T-helper 2 cell treated with Interferon-gamma antibody and Interleukin-4, amounts not matched to agents 100 ng/mL and 5 ng/mL, for 36 hours (primary cell): Measurements from ENCODE around the gene CAMK2G. TPM values are rescaled to one million over a fixed set of nuclear protein-coding genes. Genes with fewer than 3 reads are reported as not detected.
"Not testable (repeated sequence)": the region's sequence is repeated elsewhere in the genome, so short reads cannot be mapped to it uniquely, and the experiment has no call there.

Experiments used
- intact Hi-C: fragments of 100-400 bp; cut with micrococcal nuclease; formaldehyde crosslinking; loops from one replicate; pipeline ENCODE4 v1.15.1; 2023
- total RNA-seq: library from RNA; stranded (reverse); gene quantifications from 2 replicates; pipeline ENCODE4 v1.2.3, GENCODE V29; 2022

CAMK2G gene
- total RNA-seq, 1 donor from 2014 or later: 52.5 TPM

DNA sequence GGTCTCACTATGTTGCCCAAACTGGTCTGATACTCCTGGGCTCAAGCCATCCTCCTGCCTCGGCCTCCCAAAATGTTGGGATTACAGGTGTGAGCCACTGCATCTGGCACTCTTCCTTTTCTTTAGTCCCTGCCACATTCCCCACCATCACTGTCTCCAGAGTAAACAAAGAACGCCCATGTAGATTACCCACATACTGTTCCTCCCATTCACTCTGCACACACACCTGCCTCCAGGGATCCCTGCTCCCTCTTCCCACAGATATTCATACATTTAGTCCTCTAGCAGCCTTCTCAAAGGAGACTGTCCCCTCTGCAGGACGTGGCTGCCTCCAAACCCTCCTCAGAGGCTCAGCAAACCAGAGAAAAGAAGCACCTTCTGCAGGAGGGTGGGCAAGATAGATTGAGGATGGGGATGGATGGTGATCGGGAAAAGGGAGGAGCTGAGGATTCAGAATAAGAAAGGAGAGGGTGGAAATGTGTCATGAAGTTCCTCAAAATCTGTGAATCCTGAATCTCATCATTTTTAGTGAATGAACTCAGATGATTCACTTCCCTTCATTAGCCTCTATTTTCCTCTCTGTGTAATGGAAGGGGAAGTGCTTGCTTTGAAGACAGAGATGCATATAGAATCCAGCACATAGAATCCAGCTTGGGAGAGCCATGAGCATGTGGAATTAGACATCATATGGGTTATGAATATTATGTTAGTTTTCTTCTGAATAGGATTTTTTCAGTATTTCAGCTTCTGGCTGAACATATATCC, 31.1 kb upstream of the CAMK2G start:
- intact Hi-C loops: no loop called here

DNA sequence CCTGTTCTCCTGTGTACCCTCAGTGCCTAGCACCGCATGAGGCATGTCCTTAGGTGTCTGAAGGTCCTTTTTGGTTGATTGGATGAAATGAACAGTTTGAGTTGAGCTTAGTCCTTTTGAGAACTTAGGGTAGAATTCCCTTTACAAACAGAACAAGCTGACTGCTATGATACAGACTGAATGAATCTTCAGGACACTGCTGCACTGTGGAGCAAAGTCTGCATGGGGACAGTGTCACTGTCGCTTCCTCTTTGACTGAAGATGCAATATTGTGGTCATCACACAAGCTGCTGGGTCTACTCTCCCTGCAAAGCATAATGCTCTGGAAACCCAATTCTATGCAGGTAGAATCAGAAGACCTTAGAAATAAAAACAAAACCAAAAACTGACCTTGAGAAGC, 28.0 kb upstream of the CAMK2G start:
- intact Hi-C loops: no loop called here

DNA sequence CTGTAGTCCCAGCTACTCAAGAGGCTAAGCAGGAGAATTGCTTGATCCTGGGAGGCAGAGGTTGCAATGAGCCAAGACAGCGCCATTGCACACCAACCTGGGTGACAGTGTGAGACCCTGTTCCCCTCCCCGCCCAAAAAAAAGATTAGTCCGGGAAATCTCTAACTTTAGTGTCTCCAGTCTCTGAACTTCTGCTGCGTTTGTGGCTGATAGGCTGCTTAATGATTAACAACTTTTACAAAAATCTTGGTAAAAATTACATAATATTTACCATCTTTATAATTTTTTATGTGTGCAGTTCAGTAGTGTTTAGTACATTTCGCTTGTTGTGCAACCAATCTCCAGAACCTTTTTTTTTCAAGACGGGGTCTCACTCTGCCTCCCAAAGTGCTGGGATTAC, 26.9 kb upstream of the CAMK2G start:
- intact Hi-C loops: no loop called here

DNA sequence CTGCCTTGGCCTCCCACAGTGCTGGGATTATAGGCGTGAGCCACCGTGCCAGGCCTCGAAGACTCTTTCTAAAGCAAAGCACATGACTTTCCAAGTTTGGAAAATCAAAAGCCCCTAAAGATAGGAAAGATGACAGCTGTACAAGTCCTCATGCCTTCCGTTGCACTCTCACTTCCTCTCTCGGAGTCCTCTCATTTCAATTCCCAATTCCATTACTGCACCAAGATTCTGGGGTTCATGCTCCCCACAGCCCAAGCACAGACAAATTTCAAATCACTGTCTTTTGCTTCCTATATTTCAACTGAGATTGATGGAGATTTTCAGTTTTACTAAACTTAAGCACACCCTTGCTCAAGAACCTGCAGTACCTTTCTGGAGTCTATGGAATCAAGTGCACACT, 25.7 kb upstream of the CAMK2G start:
- intact Hi-C loops: no loop called here

DNA sequence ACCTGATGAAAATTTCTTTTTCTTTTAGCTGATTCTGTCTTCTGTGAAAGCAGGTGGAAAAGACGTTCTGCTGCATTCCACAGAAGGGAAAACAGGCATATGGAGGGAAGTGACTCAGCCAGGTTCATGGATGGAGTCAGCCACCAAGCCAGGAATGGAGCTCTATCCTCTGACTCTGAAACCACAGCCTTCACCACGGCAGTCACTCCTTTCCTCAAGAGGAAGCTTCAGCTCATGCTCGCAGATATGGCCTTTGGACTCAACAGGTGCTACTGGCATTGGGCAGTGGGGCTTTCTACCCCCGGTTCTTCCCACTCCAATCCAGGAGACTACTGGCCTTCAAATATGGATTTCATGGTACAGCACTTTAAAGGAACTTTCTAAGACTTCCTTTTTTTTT, 25.1 kb upstream of the CAMK2G start:
- intact Hi-C loops: no loop called here

DNA sequence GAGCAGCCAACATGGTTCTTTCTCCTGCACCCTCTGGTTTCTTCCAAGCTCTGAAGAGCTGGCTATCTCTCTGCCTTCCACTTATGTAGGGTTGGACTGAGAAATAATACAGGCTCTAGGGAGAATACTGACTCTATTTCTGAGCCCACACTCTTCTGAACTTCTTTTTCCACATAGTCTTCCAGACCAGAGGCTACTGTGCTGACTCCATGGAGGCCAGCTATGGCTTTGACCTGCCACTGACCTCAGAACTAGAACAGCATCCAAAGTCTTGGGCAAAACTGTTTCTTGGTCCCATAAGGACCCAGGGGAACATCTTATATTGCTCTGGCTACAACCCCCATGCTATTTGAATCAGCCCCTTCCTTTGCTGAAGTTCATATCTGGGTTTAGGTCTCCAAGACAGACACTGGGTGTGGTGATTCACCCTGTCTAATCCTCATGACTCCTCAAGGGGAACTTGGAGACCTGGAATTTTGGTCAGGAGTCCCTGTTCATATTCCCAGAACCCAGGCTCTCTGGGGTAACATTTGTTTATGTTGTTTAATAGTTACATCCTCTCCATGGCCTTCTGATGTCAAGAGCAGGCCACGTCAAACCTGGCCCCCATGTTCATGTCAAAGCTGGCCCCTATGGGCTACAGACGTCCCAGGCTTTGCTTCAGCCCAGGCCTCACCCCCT, 24.5 kb upstream of the CAMK2G start:
- intact Hi-C loops: no loop called here

DNA sequence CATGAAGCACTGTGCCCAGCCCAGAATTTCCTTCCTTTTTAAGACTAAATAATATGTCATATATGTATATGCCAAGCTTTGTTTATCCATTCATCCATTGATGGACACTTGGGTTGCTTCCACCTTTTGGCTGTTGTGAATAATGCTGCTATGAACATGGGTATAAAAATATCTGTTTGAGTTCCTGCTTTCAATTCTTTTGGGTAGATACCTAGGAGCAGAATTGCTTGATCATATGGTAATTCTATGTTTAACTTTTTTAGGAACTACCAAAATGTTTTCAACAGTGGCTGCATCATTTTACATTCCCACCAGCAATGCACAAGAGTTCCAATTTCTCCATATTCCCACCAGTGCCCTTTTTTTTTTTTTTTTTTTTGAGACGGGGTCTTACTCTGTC, 23.3 kb upstream of the CAMK2G start:
- intact Hi-C loops: no loop called here

DNA sequence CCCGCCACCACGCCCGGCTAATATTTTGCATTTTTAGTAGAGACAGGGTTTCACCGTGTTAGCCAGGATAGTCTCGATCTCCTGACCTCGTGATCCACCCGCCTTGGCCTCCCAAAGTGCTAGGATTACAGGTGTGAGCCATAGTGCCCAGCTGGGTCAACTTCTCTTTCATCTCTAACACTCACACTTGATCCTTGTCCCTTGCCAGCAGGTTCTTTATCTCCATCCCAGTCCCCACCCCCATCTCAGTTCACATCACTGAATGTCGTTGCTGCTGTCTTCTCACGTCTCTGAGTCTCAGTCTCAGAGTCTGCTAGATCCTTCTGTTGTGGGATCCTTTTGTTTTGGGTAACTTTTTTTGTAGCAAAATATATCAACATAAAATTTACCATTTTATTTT, 21.0 kb upstream of the CAMK2G start:
- intact Hi-C loops: not testable (repeated sequence)

DNA sequence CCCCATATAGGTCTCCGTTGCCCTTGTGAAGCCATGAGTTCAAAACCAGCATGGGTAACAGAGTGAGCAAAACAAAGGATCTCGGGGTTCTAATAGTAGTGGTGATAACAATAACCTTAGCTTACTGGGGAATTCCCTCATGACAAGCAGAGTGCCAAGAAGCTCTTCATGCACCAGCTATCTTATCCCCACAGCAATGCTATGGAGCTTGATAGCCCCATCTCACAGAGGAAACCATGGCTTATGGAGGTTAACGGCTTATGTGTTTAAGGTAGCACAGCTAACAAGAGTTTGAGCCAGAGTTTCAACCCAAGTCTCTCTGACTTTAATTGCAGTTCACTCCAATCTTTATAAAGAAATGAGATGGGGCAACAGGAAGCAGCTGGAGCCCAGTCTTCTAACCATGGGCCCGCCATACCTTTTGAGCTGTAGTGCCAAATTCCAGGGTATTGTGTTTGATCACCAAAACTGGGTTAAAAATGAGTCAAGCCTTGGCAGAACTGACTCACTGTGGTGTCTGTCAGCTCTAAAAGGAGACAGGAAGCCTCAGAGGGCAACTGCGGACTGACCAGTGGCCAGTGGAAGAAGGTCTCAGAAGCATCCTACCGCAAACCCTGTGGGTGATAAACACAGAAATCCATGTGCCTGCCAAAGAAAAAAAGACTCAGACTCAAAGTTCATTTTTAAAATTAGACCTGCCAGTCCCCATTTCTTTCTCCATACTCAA, 20.1 kb upstream of the CAMK2G start:
- intact Hi-C loops: no loop called here

DNA sequence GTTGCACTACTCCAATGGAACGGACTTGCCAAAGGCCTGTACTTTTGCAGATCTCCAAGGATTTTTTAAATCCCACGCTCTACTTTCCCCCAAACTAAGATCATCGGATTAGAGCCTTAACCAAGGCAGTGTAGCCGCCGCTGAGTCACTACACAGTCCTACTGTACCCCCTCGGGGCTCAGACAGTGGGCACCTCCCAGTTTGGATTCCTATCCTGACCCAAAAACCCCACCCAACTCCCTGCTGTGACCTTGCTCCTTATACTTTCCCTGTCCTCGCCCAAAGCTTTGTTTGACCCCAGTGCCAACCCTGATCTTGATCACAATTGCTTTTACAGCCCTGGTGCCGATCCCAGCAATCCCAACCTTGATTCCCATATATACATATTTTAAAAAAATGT, 19.1 kb upstream of the CAMK2G start:
- intact Hi-C loops: no loop called here

DNA sequence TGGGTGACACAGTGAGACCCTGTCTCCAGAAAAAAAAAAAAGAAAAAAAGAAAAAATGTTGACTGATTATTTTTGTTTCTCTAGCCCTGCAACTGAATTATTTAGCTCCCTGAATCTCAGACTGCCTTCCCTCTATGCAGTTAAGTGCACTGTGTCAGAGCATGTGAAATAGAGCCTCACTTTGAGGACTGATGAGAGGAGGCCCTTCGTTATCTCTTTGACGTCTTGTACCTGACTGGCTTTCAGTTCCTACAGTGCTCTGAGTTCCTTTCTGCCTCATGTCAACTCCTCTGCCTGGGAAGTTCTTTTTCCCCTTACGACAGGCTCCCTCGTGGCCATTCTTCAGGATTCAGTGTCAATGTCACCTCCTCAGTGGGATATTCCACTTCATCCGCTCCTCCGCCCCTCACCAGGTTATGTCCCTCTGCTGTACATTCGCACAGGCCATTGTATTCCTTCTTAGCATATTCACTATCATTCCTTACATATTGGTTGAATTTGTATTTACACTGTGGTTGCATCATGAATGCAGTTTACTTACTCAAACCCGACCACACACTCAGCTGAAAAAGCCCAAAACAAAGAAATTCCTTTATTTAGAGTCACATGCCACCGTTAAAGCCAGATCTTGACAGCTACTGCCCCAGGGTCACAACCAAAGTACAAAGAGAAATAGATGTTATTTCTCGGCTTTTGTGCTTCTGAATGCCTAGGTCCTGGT, 18.1 kb upstream of the CAMK2G start:
- intact Hi-C loops: no loop called here

DNA sequence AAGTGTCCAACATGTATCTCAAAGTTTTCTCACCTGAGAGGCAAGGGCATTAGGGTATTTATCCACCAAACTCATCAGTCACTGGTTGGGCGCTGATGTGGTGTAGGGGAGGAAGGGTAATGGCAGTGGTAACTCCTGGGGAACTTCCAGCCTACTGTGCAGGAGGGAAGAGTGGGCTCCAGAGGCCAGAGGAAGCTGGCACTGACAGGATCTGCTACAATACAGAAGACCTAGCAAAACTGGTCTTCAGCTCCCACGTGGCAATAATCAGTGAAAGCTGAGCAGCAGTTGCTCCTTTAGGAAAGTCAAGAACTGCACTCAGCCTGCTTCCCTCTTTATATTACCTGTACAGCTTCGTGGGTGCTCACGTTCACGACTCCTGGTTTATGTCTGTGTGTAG, 17.2 kb upstream of the CAMK2G start:
- intact Hi-C loops: no loop called here

DNA sequence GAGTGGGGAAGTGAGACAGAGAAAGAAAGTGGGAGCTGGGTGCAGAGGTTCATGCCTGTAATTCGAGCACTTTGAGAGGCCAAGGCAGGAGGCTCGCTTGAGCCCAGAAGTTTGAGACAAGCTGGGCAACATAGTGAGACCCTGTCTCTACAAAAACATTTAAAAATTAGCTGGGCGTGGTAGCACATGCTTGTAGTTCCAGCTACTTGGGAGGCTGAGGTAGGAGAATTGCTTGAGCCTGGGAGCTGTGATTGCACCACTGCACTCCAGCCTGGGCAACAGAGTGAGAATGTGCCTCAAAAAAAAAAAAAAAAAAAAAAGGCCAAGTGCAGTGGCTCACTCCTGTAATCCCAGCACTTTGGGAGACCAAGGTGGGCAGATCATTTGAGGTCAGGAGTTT, 16.5 kb upstream of the CAMK2G start:
- intact Hi-C loops: not testable (repeated sequence)

DNA sequence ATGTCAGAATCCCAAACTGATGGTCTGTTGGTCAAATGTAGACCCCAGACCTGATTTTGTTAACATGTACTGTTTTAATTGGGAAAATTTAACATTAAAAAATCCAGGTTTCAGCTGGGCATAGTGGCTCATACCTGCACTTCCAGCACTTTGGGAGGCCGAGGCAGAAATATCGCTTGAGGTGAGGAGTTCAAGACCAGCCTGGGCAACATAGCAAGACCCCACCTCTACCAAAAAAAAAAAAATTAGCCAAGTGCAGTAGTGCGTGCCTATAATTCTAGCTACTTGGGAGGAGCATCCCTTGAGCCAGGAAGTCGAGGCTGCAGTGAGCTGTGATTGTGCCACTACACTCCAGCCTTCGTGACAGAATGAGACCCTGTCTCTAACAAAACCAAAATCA, 15.9 kb upstream of the CAMK2G start:
- intact Hi-C loops: no loop called here

DNA sequence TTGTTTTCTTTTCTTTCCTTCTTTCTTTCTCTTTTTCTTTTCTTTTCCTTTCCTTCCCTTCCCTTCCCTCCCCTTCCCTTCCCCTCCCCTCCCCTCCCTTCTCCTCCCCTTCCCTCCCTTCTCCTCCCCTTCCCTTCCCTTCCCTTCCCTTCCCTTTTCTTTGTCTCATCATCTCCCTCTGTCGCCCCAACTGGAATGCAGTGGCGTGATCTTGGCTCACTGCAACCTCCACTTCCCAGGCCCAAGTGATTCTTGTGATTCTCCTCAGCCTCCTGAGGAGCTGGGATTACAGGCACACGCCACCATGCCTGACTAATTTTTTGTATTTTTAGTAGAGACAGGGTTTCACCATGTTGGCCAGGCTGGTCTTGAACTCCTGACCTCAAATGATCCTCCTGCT, 15.1 kb upstream of the CAMK2G start:
- intact Hi-C loops: loop anchor here (5.0 kb wide), 3 partner anchors 33 to 213 kb away; no protein-coding TSS in a partner anchor

DNA sequence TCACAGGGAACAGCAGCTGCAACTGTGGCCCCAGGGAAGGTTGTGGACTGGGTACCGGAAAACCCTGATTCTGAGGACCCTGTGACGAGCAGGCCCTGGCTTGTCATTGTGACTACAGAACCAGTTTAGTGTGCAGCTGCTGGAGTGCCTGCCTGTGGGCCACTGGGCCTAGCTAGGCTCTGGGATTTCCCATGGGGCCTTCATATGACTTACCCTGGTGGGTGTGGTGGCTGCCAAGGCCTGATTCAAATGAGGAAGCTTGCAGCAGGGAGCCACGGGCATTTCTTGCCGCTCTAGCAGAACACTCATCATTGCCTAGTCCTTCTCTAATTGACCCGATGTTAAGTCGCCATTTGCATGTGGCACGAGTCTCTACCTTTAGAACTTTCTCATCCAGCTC, 14.7 kb upstream of the CAMK2G start:
- intact Hi-C loops: loop anchor here (5.0 kb wide), 3 partner anchors 33 to 213 kb away; no protein-coding TSS in a partner anchor

DNA sequence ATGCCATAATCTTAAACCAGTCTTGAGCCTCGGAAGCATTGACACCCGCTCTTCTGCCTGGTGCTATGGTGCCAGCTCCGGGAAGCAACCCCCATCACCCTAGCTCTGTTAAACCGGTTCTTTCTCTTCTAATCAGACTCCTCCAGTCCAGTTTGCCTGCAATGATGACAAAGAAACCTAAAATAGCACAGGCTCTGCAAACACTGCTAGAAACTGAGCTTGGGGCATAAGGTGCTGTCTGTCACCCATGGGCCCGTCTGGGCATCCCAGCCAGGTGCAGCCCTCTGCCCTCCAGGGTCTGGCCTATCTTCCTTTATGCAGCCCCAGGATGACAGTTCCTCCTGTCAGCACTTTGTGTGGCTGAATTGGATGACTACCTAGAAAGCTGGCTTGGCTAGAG, 14.2 kb upstream of the CAMK2G start:
- intact Hi-C loops: loop anchor here (5.0 kb wide), 3 partner anchors 34 to 214 kb away; no protein-coding TSS in a partner anchor

DNA sequence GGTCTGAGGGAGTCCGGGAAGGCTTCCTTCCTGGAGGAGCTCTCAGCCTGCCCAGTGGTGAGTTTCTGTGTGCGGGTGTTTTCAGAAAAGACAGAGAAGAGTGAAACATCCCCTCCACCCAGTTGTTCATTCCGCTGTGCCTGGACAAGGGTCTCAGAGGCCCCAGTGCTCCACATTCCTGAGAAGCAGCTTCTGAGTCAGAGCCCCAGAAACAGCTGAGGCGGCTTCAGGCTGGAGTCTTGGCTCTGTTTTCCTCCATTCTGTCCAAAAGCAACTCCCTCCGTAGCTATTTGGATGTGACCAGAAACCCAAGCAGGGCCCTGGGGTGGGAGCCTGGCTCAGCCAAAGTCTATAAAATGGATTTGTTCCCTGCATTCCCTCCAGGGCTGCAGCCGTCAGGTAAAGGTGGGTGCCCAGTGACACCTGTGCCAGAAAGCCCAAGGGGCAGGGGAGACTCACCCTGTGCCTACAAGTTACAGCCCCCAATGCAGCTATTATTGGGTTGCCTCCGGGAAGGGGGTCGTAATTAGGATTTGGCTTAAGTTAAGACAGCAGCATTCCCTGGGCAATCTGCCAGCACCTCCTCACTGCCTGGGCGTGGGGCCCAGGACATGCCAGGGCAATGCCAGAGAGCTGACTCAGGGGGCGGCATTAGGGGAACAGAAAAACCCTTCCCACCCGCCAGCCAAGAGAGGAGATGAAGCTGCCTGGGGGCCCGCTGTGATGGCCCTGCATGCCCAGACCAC, 13.1 kb upstream of the CAMK2G start:
- intact Hi-C loops: loop anchor here (2.0 to 5.0 kb wide), 4 partner anchors 23 to 215 kb away; partner anchors contain the start of gene PLAU

DNA sequence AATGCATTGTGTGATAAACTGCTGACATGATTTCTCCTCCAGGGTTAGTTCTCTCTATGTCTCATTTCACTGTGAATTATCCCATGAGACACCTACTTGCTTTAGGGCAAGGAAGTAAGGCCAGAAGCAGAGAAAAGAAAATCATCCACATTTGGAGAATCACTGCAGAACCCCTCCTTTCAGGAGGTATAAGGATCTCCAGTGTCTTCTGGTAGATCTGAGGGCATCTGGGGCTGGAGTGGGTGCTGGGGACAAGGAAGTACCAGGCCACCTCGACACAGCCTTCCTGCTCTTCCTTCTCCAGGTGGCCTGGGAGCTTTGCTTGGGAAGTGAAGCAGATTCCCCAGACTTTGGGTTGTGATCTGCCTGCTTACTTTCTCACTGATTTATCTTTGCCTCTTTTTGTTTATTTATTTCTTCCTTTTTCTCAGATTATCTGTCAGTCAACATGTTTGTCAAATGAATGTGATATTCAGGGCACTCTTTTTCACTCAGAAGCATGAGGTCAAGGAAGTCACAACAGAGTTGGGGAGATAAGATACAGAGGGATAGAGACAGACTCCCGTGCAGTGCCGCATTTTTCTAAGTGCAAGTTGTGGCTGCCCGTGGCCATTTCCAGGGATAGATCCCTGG, 12.4 kb upstream of the CAMK2G start:
- intact Hi-C loops: loop anchor here (1.0 to 5.0 kb wide), 6 partner anchors 24 to 216 kb away; partner anchors contain the start of gene PLAU

DNA sequence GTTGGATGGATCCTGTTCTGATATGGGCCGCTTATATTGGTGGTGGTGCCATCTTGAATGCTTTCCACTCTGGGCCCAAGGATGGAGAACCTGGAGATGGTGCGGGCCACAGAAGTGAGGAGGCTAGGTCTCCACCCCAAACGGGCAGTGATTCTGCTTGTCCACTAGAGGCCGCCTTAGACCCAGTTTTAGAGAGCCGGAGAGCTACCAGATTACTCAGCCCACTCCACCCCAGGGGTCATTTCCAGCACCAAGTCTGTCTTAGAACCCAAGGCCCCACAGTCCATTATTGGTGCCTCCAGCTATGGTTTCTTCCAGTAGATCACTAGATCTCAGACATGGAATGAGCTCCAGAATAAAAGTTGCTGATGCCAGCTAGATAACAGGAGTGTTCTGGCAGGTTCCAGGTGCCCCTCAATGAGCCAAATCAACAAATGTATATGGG, 11.8 kb upstream of the CAMK2G start:
- intact Hi-C loops: loop anchor here (1.0 to 5.0 kb wide), 6 partner anchors 25 to 216 kb away; partner anchors contain the start of gene PLAU
